DOHH2 (cell line): ENCODE measurements around the gene SHD.
"Not testable (repeated sequence)": the region's sequence is repeated elsewhere in the genome, so short reads cannot be mapped to it uniquely, and the experiment has no call there.

Source experiments
- EZH2phosphoT487 ChIP-seq: fragments of 200-600 bp; sonication (generic); IDR thresholded peaks from 2 replicates; pipeline ENCODE4 v1.6.1; 2017; ENCODE audit warnings: borderline replicate concordance, mild to moderate bottlenecking, antibody characterized with exemption, low read length, moderate library complexity, mixed read lengths
- TF ChIP-seq, protein P1 (sequence below): fragments of 200-600 bp; sonication (generic); IDR thresholded peaks from one replicate; pipeline ENCODE4 v1.5.1; 2014; ENCODE audit warnings: antibody characterized with exemption, mild to moderate bottlenecking, low read depth, low read length; ENCODE audit not compliant: poor library complexity, severe bottlenecking

DNA sequence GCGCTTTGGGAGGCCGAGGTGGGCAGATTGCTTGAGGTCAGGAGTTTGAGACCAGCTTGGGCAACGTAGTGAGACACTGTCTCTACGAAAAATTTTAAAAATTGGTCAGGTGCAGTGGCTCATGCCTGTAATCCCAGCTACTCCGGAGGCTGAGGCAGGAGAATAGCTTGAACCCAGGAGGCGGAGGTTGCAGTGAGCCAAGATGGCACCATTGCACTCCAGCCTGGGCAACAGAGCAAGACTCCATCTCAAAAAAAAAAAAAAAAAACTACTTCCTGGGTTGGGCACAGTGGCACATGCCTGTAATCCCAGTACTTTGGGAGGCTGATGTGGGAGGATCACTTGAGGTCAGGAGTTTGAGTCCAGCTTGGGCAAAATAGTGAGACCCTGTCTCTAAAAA is 47.5 kb upstream of the SHD start:
- TF ChIP-seq, protein P1, sequence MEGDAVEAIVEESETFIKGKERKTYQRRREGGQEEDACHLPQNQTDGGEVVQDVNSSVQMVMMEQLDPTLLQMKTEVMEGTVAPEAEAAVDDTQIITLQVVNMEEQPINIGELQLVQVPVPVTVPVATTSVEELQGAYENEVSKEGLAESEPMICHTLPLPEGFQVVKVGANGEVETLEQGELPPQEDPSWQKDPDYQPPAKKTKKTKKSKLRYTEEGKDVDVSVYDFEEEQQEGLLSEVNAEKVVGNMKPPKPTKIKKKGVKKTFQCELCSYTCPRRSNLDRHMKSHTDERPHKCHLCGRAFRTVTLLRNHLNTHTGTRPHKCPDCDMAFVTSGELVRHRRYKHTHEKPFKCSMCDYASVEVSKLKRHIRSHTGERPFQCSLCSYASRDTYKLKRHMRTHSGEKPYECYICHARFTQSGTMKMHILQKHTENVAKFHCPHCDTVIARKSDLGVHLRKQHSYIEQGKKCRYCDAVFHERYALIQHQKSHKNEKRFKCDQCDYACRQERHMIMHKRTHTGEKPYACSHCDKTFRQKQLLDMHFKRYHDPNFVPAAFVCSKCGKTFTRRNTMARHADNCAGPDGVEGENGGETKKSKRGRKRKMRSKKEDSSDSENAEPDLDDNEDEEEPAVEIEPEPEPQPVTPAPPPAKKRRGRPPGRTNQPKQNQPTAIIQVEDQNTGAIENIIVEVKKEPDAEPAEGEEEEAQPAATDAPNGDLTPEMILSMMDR = not testable (repeated sequence)
- not testable (repeated sequence) for TF ChIP-seq EZH2phosphoT487
